ENCODE results near the gene MYO1E. TPM values are rescaled to one million over a fixed set of nuclear protein-coding genes. Genes with fewer than 3 reads are reported as not detected.

The MYO1E gene
- total RNA-seq, 2 experiments from 2014 or later: 20.3 to 22.7 TPM

DNA sequence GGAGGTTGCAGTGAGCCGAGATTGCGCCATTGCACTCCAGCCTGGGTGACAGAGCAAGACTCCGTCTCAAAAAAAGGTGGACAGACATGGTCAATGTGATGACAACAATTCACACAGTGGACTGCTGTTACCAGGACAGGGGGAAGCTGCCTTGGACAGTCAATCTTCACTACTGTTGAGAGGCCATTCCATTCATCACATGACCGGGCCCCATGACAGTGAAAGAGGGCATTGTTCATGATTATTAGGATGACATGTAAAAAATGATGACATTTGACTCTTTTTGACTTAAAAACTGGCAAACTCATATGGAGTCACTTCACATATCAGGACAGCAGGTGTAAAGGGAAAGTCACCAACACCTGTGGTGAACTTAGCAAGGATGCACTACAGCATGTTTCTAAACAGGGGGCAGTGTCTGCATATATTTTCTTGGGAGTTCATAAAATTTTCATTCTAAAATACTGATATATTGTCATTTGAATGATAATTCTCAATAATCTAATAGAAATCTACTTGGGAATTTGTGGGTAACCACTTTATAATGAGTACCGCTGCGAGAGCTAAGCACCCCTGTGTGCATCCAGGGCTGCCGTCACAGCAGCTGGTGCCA lies 200.3 kb downstream of the MYO1E start:
- H3K4me3 Mint-ChIP-seq: no peak overlapping the region
- no peaks in the 10 kb centered on the region for H3K9me3 Mint-ChIP-seq
- TF ChIP-seq, protein P1, sequence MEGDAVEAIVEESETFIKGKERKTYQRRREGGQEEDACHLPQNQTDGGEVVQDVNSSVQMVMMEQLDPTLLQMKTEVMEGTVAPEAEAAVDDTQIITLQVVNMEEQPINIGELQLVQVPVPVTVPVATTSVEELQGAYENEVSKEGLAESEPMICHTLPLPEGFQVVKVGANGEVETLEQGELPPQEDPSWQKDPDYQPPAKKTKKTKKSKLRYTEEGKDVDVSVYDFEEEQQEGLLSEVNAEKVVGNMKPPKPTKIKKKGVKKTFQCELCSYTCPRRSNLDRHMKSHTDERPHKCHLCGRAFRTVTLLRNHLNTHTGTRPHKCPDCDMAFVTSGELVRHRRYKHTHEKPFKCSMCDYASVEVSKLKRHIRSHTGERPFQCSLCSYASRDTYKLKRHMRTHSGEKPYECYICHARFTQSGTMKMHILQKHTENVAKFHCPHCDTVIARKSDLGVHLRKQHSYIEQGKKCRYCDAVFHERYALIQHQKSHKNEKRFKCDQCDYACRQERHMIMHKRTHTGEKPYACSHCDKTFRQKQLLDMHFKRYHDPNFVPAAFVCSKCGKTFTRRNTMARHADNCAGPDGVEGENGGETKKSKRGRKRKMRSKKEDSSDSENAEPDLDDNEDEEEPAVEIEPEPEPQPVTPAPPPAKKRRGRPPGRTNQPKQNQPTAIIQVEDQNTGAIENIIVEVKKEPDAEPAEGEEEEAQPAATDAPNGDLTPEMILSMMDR (IDR thresholded peaks at IDR 0.05): no peak
- no peaks in the 10 kb centered on the region for H3K36me3 Mint-ChIP-seq (ENCODE audit: low read depth)
- no peak for ATAC-seq
- intact Hi-C loops (cut with micrococcal nuclease): loop anchor here (10.0 kb wide), 1 partner anchor 72 kb away; no protein-coding TSS in a partner anchor
- H3K27me3 Mint-ChIP-seq: peaks cover 12% of the 10 kb centered on the region
- no peak for DNase-seq
- POLR2A ChIA-PET: interaction anchor here (0.6 kb wide), 1 partner anchor 419 kb away, joined by 3 read pairs; no protein-coding TSS in a partner anchor
- peaks cover 7% of the 10 kb centered on the region for H3K4me1 Mint-ChIP-seq (ENCODE audit: low read depth)
- CTCF ChIA-PET: interaction anchor here (0.9 to 1.5 kb wide), 4 partner anchors 22 to 356 kb away, joined by 3 to 4 read pairs (median 3); no protein-coding TSS in a partner anchor
- H3K27ac Mint-ChIP-seq: no peak overlapping the region

DNA sequence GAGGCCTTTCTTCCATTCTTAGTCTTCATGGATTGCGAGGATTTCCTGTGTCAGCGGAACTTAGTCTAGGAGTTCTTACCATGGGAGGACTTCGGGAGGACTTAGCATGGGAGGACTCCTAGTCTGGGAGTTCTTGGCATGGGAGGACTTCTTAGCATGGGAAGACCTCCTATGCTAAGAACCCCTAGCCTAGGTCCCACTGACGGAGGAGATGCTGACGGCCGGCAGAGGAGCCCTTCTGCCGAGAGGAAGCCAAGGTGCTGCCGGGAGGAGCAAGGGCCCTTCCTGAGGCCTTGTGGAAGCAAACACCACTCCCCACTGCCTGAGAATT lies 201.6 kb downstream of the MYO1E start:
- Mint-ChIP-seq H3K36me3 (ENCODE audit: low read depth) (no peaks in the 10 kb centered on the region), H3K9me3 (no peaks in the 10 kb centered on the region), H3K4me3 (no peak overlapping the region), H3K4me1 (ENCODE audit: low read depth) (peaks cover 7% of the 10 kb centered on the region), H3K27ac (no peak overlapping the region), H3K27me3 (peaks cover 6% of the 10 kb centered on the region)
- CTCF ChIA-PET: interaction anchor here (2.1 kb wide), 1 partner anchor 322 kb away, joined by 9 read pairs; no protein-coding TSS in a partner anchor
- intact Hi-C loops (cut with micrococcal nuclease): loop anchor here (10.0 kb wide), 1 partner anchor 74 kb away; no protein-coding TSS in a partner anchor
- DNase-seq: no peak
- ATAC-seq: no peak
- TF ChIP-seq, protein P1 (IDR thresholded peaks at IDR 0.05): no peak
- POLR2A ChIA-PET: no interaction called here

DNA sequence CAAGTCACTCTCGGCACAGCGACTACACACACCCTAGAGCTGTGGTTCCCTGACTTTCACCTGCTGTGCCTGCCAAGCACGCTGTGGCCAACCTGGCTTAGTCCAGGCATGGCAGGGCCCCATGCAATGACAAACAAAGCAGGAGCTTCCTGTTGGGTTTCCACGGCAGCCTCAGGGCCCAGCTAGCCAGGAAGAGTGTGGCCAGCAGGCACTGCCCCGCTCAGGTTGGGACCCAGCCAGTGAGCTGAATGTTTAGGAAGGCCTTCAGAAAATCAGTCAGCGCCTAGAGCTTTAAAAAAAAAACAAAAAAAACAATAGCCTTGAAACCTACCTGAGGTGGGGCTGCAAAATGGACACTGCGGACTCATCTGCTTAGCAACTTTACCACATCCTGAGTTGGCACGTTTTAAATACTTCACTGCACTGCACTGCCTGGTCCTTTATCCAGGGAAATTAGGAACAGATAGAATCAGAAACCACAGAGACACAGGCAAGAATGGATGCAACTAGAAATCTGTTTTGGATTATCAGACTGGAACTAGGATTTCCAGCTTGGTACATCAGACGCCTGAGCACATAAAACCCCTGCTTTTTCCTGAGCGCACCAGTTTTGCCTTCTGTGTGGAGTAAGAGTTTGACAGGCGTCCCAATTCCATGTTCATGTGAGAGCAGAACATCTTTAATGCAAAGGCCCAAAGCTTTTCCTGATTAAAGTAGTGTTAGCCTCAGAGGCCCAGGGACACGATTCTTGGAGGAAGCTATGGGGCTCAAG lies 202.2 kb downstream of the MYO1E start:
- TF ChIP-seq, protein P1 (IDR thresholded peaks at IDR 0.05): no peak
- intact Hi-C loops (cut with micrococcal nuclease): loop anchor here (10.0 kb wide), 1 partner anchor 74 kb away; no protein-coding TSS in a partner anchor
- CTCF ChIA-PET: interaction anchor here (2.1 kb wide), 1 partner anchor 323 kb away, joined by 9 read pairs; no protein-coding TSS in a partner anchor
- H3K4me1 Mint-ChIP-seq (ENCODE audit: low read depth): peaks cover 7% of the 10 kb centered on the region
- peaks cover 3% of the 10 kb centered on the region for H3K27me3 Mint-ChIP-seq
- peak overlapping the region; percentile 8 for H3K27ac Mint-ChIP-seq
- DNase-seq (no peak), ATAC-seq (no peak)
- H3K36me3 Mint-ChIP-seq (ENCODE audit: low read depth): no peaks in the 10 kb centered on the region
- no peak overlapping the region for H3K4me3 Mint-ChIP-seq
- no peaks in the 10 kb centered on the region for H3K9me3 Mint-ChIP-seq
- POLR2A ChIA-PET: no interaction called here

DNA sequence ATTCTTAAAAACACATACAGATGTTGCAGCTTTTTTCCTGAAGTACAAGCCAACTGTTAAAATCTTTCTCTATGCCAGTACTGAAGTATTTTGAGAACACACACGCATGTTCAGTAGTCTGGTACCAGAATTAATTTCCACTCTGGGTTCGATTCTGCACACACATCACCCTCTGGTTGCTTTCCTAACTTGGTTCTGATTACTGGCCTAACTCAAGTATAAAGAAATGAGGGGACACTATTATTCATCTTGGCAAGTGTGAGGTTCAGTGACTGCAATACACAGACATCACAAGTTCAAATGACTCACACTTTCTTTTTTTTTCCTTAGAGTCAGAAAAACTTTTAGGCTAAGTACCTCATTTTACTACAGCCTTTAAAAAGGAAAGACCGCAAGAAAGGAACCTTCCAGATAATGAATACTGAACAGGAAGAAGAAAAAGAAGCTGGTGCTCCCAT lies 203.4 kb downstream of the MYO1E start:
- peaks cover 7% of the 10 kb centered on the region for H3K4me1 Mint-ChIP-seq (ENCODE audit: low read depth)
- no peaks in the 10 kb centered on the region for H3K9me3 Mint-ChIP-seq
- ChIA-PET POLR2A (no interaction called here), CTCF (interaction anchor here (2.1 kb wide), 1 partner anchor 324 kb away, joined by 9 read pairs; no protein-coding TSS in a partner anchor)
- no peak overlapping the region for H3K4me3 Mint-ChIP-seq
- H3K36me3 Mint-ChIP-seq (ENCODE audit: low read depth): no peaks in the 10 kb centered on the region
- peaks cover 1% of the 10 kb centered on the region for H3K27me3 Mint-ChIP-seq
- ATAC-seq (peak; percentile 73), DNase-seq (no peak)
- H3K27ac Mint-ChIP-seq: peak overlapping the region; percentile 44
- TF ChIP-seq, protein P1 (IDR thresholded peaks at IDR 0.05): no peak
- intact Hi-C loops (cut with micrococcal nuclease): no loop called here

DNA sequence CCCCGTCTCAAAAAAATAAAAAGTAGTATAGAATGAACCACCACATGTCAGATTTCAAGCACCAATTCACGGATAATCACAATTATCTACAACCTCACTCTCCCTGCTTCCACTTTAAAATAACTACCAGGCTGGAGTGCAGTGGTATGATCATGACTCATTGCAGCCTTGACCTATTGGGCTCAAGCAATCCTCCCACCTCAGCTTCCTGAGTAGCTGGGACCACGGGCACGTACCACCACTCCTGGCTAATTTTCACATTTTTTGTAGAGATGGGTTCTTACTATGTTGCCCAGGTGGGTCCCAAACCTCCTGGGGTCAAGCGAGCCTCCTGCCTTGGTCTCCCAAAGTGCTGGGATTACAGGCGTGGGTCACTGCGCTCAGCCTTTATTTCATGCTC lies 204.1 kb downstream of the MYO1E start:
- DNase-seq: peak; percentile 19
- ChIA-PET POLR2A (no interaction called here), CTCF (no interaction called here)
- no peak overlapping the region for H3K4me3 Mint-ChIP-seq
- H3K9me3 Mint-ChIP-seq: no peaks in the 10 kb centered on the region
- no peak overlapping the region for H3K27ac Mint-ChIP-seq
- H3K36me3 Mint-ChIP-seq (ENCODE audit: low read depth): no peaks in the 10 kb centered on the region
- H3K4me1 Mint-ChIP-seq (ENCODE audit: low read depth): peaks cover 7% of the 10 kb centered on the region
- ATAC-seq: peak; percentile 56
- TF ChIP-seq, protein P1 (IDR thresholded peaks at IDR 0.05): no peak
- intact Hi-C loops (cut with micrococcal nuclease): no loop called here
- H3K27me3 Mint-ChIP-seq: no peaks in the 10 kb centered on the region

Data from activated CD8-positive, alpha-beta T cell treated with anti-CD3 and anti-CD28 coated beads for 36 hours (primary cell).